GM13976 (cell line): ENCODE data around the gene PSME2.

Experiments used
- DNase-seq: peaks from one replicate; pipeline ENCODE4 v3.0.0; 2012; ENCODE audit warnings: low spot score
- CTCF ChIP-seq: IDR thresholded peaks from 2 replicates; pipeline ENCODE4 v1.5.1; 2012; ENCODE audit warnings: borderline replicate concordance, mild to moderate bottlenecking; ENCODE audit not compliant: insufficient read depth; ENCODE audit errors: extremely low read depth, missing control alignments, control extremely low read depth
- in situ Hi-C: fragments of 300-500 bp; cut with MboI; formaldehyde crosslinking; loops from one replicate; pipeline ENCODE4 v1.12.0; 2022; ENCODE audit warnings: low sequenced_read_pairs, mixed read lengths, inconsistent platforms; ENCODE audit not compliant: unreplicated experiment

Gene PSME2

GRCh38 chr14:24130380-24130716 lies 16.1 kb downstream of the PSME2 start, which contains the start of gene FITM1:
Gene FITM1 (plus strand): TSS chr14:24130659. CDS start chr14:24131564, 905 bp downstream.
- in situ Hi-C loops = no loop called here
- no peak for TF ChIP-seq CTCF
- DNase-seq = no peak

- in situ Hi-C loops = no loop called here
- DNase-seq = no peak
- TF ChIP-seq CTCF = no peak
Measured at GRCh38 chr14:24129410-24129998, 16.9 kb downstream of the PSME2 start.

GRCh38 chr14:24127673-24128072 lies 18.7 kb downstream of the PSME2 start:
- no peak for DNase-seq
- TF ChIP-seq CTCF = no peak
- in situ Hi-C loops = no loop called here

GRCh38 chr14:24126939-24127338 lies 19.5 kb downstream of the PSME2 start:
- DNase-seq = no peak
- TF ChIP-seq CTCF = no peak
- in situ Hi-C loops = no loop called here

- DNase-seq = peak; percentile 53
- in situ Hi-C loops = no loop called here
- TF ChIP-seq CTCF = no peak
Measured at GRCh38 chr14:24123424-24124417, 22.7 kb downstream of the PSME2 start.

- in situ Hi-C loops = no loop called here
- no peak for TF ChIP-seq CTCF
- no peak for DNase-seq
Measured at GRCh38 chr14:24122898-24123297, 23.5 kb downstream of the PSME2 start.
